Measurements from ENCODE around the gene TKTL1.

TKTL1 gene

DNA sequence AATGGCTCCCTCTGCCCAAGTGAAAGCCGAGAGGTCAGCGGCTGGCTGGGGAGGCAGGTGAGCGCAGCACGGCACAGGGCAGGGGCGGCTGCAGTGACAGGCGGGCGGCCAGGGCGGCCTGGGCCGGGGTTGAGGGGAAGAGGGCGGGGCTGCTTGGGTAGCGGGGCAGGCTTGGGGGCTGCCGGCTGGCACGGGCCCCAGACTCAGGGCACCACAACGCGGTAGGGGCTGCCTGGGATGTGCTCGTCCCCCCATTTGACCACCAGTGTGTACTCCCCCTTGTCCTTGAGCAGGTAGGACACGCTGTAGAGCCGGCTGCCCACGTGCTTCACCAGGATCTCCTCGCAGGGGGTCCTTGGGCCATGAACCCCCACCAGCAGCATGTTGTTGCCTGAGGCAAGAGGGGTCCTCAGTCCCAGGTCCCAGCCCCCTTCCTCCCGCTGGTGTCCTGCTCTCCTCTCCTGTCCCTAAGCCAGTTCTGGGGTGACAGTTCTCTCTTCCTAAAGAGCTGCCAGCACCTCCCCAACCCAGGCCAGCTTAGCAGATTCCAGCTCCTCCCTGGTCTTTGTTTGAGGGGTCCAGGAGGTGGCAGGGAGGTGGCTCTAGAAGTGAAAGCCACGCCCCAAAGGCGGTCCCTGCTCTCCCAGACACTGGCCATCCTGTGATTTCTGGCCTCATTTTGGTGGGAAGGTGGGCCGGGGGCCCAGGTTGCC, 53.2 kb downstream of the TKTL1 start:
- H3K27ac ChIP-seq, result no peak overlapping the region
- TF ChIP-seq, protein P1, sequence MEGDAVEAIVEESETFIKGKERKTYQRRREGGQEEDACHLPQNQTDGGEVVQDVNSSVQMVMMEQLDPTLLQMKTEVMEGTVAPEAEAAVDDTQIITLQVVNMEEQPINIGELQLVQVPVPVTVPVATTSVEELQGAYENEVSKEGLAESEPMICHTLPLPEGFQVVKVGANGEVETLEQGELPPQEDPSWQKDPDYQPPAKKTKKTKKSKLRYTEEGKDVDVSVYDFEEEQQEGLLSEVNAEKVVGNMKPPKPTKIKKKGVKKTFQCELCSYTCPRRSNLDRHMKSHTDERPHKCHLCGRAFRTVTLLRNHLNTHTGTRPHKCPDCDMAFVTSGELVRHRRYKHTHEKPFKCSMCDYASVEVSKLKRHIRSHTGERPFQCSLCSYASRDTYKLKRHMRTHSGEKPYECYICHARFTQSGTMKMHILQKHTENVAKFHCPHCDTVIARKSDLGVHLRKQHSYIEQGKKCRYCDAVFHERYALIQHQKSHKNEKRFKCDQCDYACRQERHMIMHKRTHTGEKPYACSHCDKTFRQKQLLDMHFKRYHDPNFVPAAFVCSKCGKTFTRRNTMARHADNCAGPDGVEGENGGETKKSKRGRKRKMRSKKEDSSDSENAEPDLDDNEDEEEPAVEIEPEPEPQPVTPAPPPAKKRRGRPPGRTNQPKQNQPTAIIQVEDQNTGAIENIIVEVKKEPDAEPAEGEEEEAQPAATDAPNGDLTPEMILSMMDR (conservative IDR thresholded peaks at IDR 0.05), result no peak
- no peak for TF ChIP-seq ZFX (IDR thresholded peaks at IDR 0.05)

GRCh38 chrX:154349359-154349935, 53.9 kb downstream of the TKTL1 start:
- TF ChIP-seq ZFX (IDR thresholded peaks at IDR 0.05), result no peak
- TF ChIP-seq, protein P1 (conservative IDR thresholded peaks at IDR 0.05), result no peak
- H3K27ac ChIP-seq, result no peak overlapping the region

DNA sequence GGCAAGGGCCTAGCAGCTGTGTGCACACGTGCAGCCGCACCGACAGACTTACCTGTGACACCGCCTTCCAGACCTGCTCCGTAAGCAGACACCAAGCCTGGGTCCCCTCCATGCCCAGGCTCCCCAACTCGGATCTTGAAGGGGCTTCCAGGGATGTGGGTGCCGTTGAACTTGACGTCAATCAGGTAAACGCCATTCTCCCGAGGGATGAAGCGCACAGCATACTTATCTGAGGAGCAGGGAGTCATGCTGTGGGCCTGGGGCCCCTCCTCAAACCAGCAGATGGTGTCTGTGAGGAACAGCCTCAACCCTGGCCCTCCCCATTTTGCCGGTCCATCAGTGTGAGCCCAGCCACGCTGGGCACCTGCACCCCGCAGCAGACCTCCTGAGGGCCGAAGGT, 54.4 kb downstream of the TKTL1 start:
- TF ChIP-seq ZFX (IDR thresholded peaks at IDR 0.05), result no peak
- TF ChIP-seq, protein P1 (conservative IDR thresholded peaks at IDR 0.05), result no peak
- H3K27ac ChIP-seq, result no peak overlapping the region

DNA sequence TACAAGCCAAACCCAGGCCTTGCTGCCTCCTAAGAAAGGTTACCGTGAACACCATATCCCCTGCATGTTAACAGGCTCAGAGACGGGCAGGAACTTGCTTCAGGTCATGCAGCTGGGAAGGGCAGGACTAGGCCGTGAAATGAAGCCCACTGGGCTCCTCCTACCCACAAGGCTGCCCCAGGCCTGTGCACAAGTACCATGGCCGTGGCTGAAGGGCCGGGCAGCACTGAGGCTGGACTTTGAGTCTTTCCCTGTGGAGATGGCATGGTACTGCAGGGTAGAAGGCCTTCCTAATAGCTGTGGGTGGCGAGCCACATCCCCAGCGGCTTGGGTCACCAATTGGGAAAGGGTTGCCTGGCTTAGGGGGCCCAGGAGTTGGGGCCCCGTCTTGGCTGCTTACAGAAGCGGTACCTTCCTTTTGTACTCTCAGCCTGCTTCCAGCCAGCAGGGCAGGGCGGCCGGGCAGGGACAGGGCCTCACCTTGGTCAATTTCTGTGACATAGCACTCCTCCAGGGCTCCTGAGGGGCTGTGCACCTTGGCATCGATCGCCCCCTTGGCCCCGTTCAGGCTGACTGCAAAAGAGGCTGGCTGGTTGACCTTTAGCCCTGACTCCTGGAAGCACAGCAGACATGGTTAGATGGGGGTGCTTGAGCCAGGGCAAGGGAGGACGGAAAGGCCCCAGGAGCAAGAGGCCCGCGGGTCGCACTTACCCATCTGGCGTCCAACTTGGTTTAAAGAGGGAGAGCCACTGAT, 55.0 kb downstream of the TKTL1 start:
- no peak overlapping the region for H3K27ac ChIP-seq
- TF ChIP-seq, protein P1 (conservative IDR thresholded peaks at IDR 0.05), result no peak
- no peak for TF ChIP-seq ZFX (IDR thresholded peaks at IDR 0.05)

DNA sequence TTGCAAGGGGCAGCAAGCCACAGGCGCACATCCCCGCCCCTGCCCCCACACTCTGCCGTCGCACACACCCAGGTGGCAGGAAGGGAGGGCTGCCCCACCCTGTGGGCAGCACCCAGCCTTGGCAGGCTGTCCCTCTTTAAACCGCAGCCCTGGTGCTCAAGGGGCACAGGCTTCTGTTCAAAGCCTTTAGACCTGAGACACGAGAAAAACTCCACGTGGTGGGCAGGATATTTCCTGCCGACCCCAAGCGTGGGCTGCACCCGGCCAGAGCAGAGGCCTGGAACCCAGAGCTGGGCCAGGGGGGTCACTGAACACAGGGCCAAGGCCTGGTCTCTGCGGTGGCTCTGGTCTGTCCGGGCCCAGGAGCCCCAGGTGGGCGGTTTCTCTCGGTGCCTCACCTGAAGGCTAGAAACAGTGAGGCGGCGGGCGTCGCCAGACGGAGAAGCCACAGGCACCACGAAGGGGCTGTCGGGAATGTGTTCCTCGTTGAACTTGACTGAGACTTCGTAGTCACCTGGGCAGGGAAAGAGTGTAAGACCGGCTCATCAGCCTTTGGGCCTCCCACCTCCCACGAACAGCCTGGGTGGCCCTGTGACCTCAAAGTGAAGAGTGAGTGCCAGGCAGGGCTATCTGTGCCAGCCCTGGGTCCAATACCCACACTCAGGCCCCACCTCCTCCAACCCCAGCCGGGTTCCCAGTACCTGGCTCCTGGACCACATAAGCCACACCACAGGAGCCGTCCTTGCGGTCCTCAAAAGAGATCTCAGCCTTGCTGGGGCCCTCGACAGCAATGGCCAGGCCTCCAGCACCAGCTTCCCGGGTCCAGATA, 55.8 kb downstream of the TKTL1 start:
- TF ChIP-seq ZFX (IDR thresholded peaks at IDR 0.05), result no peak
- TF ChIP-seq, protein P1 (conservative IDR thresholded peaks at IDR 0.05), result no peak
- H3K27ac ChIP-seq, result no peak overlapping the region

GRCh38 chrX:154352012-154352401, 56.4 kb downstream of the TKTL1 start:
- TF ChIP-seq, protein P1 (conservative IDR thresholded peaks at IDR 0.05), result no peak
- no peak for TF ChIP-seq ZFX (IDR thresholded peaks at IDR 0.05)
- H3K27ac ChIP-seq, result no peak overlapping the region
